ENCODE data around the gene PARD6B. TPM values are rescaled to one million over a fixed set of nuclear protein-coding genes. Genes with fewer than 3 reads are reported as not detected.
A peak's percentile ranks its signal among the peaks of the same experiment; 100 is the strongest.

The PARD6B gene
- total RNA-seq, 1 experiment from 2014 or later, result 41.3 TPM

DNA sequence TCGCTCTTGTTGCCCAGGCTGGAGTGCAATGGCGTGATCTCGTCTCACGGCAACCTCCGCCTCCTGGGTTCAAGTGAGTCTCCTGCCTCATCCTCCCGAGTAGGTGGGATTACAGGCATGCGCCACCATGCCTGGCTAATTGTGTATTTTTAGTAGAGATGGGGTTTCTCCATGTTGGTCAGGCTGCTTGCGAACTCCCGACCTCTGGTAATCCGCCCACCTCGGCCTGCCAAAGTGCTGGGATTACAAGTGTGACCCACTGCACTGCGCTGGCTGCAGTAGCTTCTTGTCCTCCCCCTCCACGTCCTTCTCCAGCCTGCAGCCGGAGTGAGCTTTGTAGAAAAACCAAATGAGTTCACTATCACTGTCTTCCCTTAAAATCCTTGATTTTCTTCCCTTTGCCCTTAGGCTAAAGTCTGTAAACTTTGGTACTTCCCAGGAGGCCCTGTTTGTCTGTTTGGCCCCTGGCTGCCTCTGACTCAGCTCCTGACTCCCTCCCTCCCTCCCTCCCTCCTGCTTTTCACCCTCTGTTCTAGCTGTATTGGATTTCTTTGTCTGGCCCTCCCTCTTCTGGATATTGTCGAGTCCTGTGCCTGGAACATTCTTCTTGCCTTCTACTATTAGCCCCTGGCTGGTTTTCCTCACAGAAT is 12.9 kb downstream of the PARD6B start:
- H3K4me3 ChIP-seq (replicated peaks in 1 of 2; ENCODE audit: low read depth in 1 of 2, low read length in 2 of 2), result peak overlapping the region; percentile 8 to 42; a peak in 3 of 4 replicates
- no TSS peak for BruUV-seq (replicated peaks)
- no peaks in the 10 kb centered on the region for H3K9me2 ChIP-seq (ENCODE audit: insufficient read depth)
- H4K20me1 ChIP-seq (ENCODE audit: insufficient read depth), result no peaks in the 10 kb centered on the region; the same call in 1 of the 2 replicates
- ChIA-PET POLR2A (interaction anchor here (0.9 to 2.3 kb wide), 6 partner anchors 11 to 118 kb away, joined by 3 to 15 read pairs (median 4); partner anchors contain the start of gene PARD6B), RAD21 (ENCODE audit: low non-redundant PET in 1 of 2, low total read pairs in 2 of 2, uncharacterized antibody in 2 of 2, unreplicated experiment in 2 of 2) (interaction anchor here (0.5 to 1.9 kb wide), 7 partner anchors 10 to 119 kb away, joined by 3 to 7 read pairs (median 3); partner anchors contain the start of gene RIPOR3 (in 1 of the 2)), CTCF (interaction anchor here (0.7 to 2.8 kb wide), 10 partner anchors 9 to 134 kb away, joined by 3 to 22 read pairs (median 4); partner anchors contain the start of gene PARD6B)
- H3K36me3 ChIP-seq (ENCODE audit: control insufficient read depth in 1 of 2, insufficient read depth in 2 of 2, low read length in 2 of 2), result peaks cover 10 to 13% of the 10 kb centered on the region in 2 experiments; a peak in 3 of 4 replicates
- peak; percentile 67 for DNase-seq (ENCODE audit: low read depth, low spot score)
- ATAC-seq, result peak; percentile 75
- H3K27me3 ChIP-seq (ENCODE audit: insufficient read depth, low read length), result no peaks in the 10 kb centered on the region
- peaks cover 80 to 91% of the 10 kb centered on the region in 2 experiments for H3K4me1 ChIP-seq (ENCODE audit: control insufficient read depth in 1 of 2, insufficient read depth in 2 of 2, low read length in 2 of 2)
- H2AFZ ChIP-seq (ENCODE audit: low read depth, low read length, poor library complexity, severe bottlenecking), result no peak overlapping the region
- peak overlapping the region; percentile 93 for H3K27ac ChIP-seq (ENCODE audit: low read depth, low read length)
- H3K9me3 ChIP-seq (ENCODE audit: control insufficient read depth in 1 of 2, insufficient read depth in 1 of 2, low read depth in 1 of 2, low read length in 2 of 2), result no peaks in the 10 kb centered on the region
- peak overlapping the region; percentile 82 for H3K4me2 ChIP-seq (ENCODE audit: low read length)
- intact Hi-C loops (cut with micrococcal nuclease), result loop anchor here (2.0 to 5.0 kb wide), 2 partner anchors 81 to 107 kb away; no protein-coding TSS in a partner anchor
- peak overlapping the region; percentile 67 for H3K9ac ChIP-seq (ENCODE audit: low read length)
- peaks cover 94% of the 10 kb centered on the region for H3K79me2 ChIP-seq (ENCODE audit: insufficient read depth, low read length)
- TF ChIP-seq SIN3A (IDR thresholded peaks at IDR 0.05; ENCODE audit: low read depth) (no peak), SP1 (IDR thresholded peaks at IDR 0.05; ENCODE audit: low read depth) (peak; percentile 49; the same call in 1 of the 2 replicates), ZNF274 (IDR thresholded peaks at IDR 0.05; ENCODE audit: low read depth, low read length) (no peak), EZH2phosphoT487 (IDR thresholded peaks at IDR 0.05; ENCODE audit: borderline replicate concordance) (no peak), YY1 (IDR thresholded peaks at IDR 0.05; ENCODE audit: extremely low read depth, insufficient replicate concordance, low read depth, low read length) (no peak), ELF1 (IDR thresholded peaks at IDR 0.05; ENCODE audit: borderline replicate concordance, low read depth) (no peak), EGR1 (IDR thresholded peaks at IDR 0.05; ENCODE audit: low read depth) (0 out of 2 replicates have a peak, but pooled peaks have one; percentile 36), CEBPB (IDR thresholded peaks at IDR 0.05; ENCODE audit: low read depth) (no peak), TCF7L2 (IDR thresholded peaks at IDR 0.05; ENCODE audit: borderline replicate concordance, extremely low read depth, insufficient read depth, insufficient read length) (no peak), POLR2AphosphoS5 (IDR thresholded peaks at IDR 0.05; ENCODE audit: low read depth, low read length) (peak; percentile 14; the same call in 1 of the 2 replicates), CBX3 (IDR thresholded peaks at IDR 0.05; ENCODE audit: low read depth) (no peak), REST (IDR thresholded peaks at IDR 0.05; ENCODE audit: low read depth) (no peak), JUND (IDR thresholded peaks at IDR 0.05) (peak; percentile 39; the same call in 1 of the 2 replicates), FOSL1 (IDR thresholded peaks at IDR 0.05; ENCODE audit: low read depth) (peak; percentile 38; the same call in 1 of the 2 replicates), ZFX (IDR thresholded peaks at IDR 0.05) (no peak), SRF (IDR thresholded peaks at IDR 0.05; ENCODE audit: low read depth) (no peak), RAD21 (IDR thresholded peaks at IDR 0.05; ENCODE audit: low read depth) (peak; percentile 72)
- TF ChIP-seq, protein P1, sequence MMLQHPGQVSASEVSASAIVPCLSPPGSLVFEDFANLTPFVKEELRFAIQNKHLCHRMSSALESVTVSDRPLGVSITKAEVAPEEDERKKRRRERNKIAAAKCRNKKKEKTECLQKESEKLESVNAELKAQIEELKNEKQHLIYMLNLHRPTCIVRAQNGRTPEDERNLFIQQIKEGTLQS (IDR thresholded peaks at IDR 0.05), result no peak
- TF ChIP-seq, protein P2, sequence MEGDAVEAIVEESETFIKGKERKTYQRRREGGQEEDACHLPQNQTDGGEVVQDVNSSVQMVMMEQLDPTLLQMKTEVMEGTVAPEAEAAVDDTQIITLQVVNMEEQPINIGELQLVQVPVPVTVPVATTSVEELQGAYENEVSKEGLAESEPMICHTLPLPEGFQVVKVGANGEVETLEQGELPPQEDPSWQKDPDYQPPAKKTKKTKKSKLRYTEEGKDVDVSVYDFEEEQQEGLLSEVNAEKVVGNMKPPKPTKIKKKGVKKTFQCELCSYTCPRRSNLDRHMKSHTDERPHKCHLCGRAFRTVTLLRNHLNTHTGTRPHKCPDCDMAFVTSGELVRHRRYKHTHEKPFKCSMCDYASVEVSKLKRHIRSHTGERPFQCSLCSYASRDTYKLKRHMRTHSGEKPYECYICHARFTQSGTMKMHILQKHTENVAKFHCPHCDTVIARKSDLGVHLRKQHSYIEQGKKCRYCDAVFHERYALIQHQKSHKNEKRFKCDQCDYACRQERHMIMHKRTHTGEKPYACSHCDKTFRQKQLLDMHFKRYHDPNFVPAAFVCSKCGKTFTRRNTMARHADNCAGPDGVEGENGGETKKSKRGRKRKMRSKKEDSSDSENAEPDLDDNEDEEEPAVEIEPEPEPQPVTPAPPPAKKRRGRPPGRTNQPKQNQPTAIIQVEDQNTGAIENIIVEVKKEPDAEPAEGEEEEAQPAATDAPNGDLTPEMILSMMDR (IDR thresholded peaks at IDR 0.05 in 2 of 3, conservative IDR thresholded peaks at IDR 0.05 in 1 of 3; ENCODE audit: borderline replicate concordance in 1 of 3, insufficient read depth in 1 of 3, low read depth in 2 of 3, low read length in 2 of 3), result peak; percentile 9 to 46 (median 24); a peak in 3 of 6 replicates
- TF ChIP-seq, protein P3, sequence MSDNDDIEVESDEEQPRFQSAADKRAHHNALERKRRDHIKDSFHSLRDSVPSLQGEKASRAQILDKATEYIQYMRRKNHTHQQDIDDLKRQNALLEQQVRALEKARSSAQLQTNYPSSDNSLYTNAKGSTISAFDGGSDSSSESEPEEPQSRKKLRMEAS (IDR thresholded peaks at IDR 0.05), result no peak

Measured in HCT116 (cell line).